NCI-H1436 treated with DMSO at 0.1 percent for 48 hours (cell line): ENCODE results near the gene IDH3G.
"Not testable (repeated sequence)": the region's sequence is repeated elsewhere in the genome, so short reads cannot be mapped to it uniquely, and the experiment has no call there.

ENCODE experiments used
- DNase-seq: peaks from one replicate; lab custom pipeline; 2025; lab: John Stamatoyannopoulos, UW

Gene IDH3G

GRCh38 chrX:153794018-153794896 lies at the start of gene IDH3G, which contains the start of gene SSR4:
IDH3G (minus strand) TSS chrX:153794375; CDS start chrX:153794326, 49 bp downstream.
SSR4 (plus strand) TSS chrX:153794668; CDS start chrX:153794688, 20 bp downstream.
- peak; percentile 89 for DNase-seq

- no peak for DNase-seq
Measured at GRCh38 chrX:153836921-153837320, 42.7 kb upstream of the IDH3G start.

- no peak for DNase-seq
Measured at GRCh38 chrX:153832728-153833127, 38.6 kb upstream of the IDH3G start.

- no peak for DNase-seq
Measured at GRCh38 chrX:153831429-153832150, 37.4 kb upstream of the IDH3G start.

GRCh38 chrX:153830640-153831428 lies 36.7 kb upstream of the IDH3G start:
- DNase-seq = no peak

GRCh38 chrX:153829799-153830639 lies 35.8 kb upstream of the IDH3G start, which contains the start of gene PDZD4:
PDZD4 (minus strand) TSS chrX:153830544; CDS start chrX:153830298, 246 bp downstream.
- no peak for DNase-seq

- no peak for DNase-seq
Measured at GRCh38 chrX:153829549-153829798, 35.3 kb upstream of the IDH3G start.

GRCh38 chrX:153828723-153829548 lies 34.8 kb upstream of the IDH3G start:
- no peak for DNase-seq

- no peak for DNase-seq
Measured at GRCh38 chrX:153828308-153828707, 34.1 kb upstream of the IDH3G start.

GRCh38 chrX:153827903-153828302 lies 33.7 kb upstream of the IDH3G start:
- no peak for DNase-seq

GRCh38 chrX:153827016-153827415 lies 32.8 kb upstream of the IDH3G start:
- DNase-seq = no peak

GRCh38 chrX:153825042-153825441 lies 30.9 kb upstream of the IDH3G start:
- DNase-seq = no peak

- DNase-seq = no peak
Measured at GRCh38 chrX:153824348-153824747, 30.2 kb upstream of the IDH3G start.

GRCh38 chrX:153821066-153821465 lies 26.9 kb upstream of the IDH3G start:
- no peak for DNase-seq

- DNase-seq = no peak
Measured at GRCh38 chrX:153820601-153821000, 26.4 kb upstream of the IDH3G start.

- no peak for DNase-seq
Measured at GRCh38 chrX:153819384-153820040, 25.3 kb upstream of the IDH3G start.

- no peak for DNase-seq
Measured at GRCh38 chrX:153818571-153819383, 24.6 kb upstream of the IDH3G start.

GRCh38 chrX:153818064-153818463 lies 23.9 kb upstream of the IDH3G start:
- DNase-seq = not testable (repeated sequence)
